ENCODE measurements around the gene MAP3K5.
A peak's percentile ranks its signal among the peaks of the same experiment; 100 is the strongest.
"Not testable (repeated sequence)": the region's sequence is repeated elsewhere in the genome, so short reads cannot be mapped to it uniquely, and the experiment has no call there.

MAP3K5 gene

GRCh38 chr6:136772685-136773472 is 19.4 kb downstream of the MAP3K5 start:
- DNase-seq (ENCODE audit: low read depth) = no peak

- no peak for DNase-seq (ENCODE audit: low read depth)
Measured at GRCh38 chr6:136771306-136771705, 21.0 kb downstream of the MAP3K5 start.

- DNase-seq (ENCODE audit: low read depth) = no peak
Measured at GRCh38 chr6:136769759-136770158, 22.5 kb downstream of the MAP3K5 start.

DNA sequence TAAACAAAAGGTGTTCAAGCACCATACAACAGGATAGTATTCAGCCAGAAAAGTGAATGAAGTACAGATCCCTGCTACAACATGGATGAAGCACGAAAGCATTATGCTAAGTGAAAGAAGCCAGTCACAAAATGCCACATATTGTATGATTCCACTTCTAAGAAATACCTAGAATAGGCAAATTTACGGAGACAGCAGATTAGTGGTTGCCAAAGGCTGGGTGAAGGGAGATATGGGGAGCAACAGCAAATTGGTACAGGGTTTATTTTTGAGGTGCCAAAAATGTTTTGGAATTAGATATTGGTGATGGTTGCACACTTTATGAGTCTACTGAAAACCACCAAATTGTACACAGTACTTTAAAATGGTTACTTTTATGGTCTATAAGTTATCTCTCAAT is 23.2 kb downstream of the MAP3K5 start:
- DNase-seq (ENCODE audit: low read depth) = no peak

- DNase-seq (ENCODE audit: low read depth) = no peak
Measured at GRCh38 chr6:136767570-136768309, 24.5 kb downstream of the MAP3K5 start.

- DNase-seq (ENCODE audit: low read depth) = no peak
Measured at GRCh38 chr6:136767103-136767502, 25.2 kb downstream of the MAP3K5 start.

DNA sequence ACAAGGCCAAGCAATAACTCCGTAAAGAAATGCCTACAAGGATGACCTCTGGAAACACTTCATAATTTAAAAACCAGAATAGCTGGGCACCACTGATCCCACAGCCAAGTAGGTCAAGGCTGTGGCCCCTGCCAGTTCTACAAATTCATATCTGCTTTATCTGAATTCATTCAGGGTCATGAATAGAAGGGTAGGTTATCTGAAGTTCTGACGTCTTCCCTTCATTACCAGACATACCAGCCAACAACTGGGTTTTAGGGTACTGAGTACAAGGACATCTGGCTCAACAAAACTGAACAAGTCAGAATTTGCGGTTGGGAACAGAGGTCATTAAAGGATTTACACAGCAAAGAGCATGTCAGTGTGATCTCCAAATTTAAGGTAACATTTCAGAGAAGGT is 26.0 kb downstream of the MAP3K5 start:
- no peak for DNase-seq (ENCODE audit: low read depth)

- no peak for DNase-seq (ENCODE audit: low read depth)
Measured at GRCh38 chr6:136764517-136764993, 27.7 kb downstream of the MAP3K5 start.

DNA sequence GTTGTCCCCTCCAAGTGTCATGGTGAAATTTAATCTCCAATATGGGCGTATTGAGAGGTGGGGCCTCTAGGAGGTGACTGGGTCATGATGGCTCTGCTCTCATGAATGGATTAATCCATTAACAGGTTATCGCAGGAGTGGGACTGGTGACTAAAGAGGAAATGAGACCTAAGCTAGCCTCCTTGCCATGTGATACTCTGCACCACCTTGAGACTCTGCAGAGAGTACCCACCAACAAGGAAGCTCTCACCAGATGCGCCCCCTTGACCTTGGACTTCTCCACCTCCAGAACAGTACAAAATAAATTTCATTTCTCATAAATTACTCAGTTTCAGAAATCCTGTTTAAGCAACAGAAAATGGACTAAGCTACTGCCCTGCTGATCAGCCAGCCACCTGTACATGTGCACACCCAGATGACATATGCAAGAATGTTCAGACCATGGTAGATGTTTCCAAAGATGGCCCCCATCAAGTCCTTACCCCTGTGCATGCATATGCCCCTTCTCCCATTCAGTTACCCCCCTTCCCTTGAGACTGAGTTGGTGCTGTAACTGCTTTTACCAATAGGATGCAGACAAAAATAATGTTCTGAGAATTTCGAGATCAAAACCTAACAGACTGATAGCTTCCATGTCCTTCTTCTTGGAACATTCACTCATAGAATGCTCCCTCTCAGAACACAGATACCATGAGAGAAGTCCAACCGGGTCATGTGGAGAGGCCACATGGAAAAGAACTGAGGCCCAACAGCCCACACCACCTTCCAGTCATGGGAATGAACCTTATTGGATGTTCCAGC is 28.4 kb downstream of the MAP3K5 start:
- no peak for DNase-seq (ENCODE audit: low read depth)

GRCh38 chr6:136763255-136763654 is 29.0 kb downstream of the MAP3K5 start:
- no peak for DNase-seq (ENCODE audit: low read depth)

- no peak for DNase-seq (ENCODE audit: low read depth)
Measured at GRCh38 chr6:136762022-136762975, 30.0 kb downstream of the MAP3K5 start.

DNA sequence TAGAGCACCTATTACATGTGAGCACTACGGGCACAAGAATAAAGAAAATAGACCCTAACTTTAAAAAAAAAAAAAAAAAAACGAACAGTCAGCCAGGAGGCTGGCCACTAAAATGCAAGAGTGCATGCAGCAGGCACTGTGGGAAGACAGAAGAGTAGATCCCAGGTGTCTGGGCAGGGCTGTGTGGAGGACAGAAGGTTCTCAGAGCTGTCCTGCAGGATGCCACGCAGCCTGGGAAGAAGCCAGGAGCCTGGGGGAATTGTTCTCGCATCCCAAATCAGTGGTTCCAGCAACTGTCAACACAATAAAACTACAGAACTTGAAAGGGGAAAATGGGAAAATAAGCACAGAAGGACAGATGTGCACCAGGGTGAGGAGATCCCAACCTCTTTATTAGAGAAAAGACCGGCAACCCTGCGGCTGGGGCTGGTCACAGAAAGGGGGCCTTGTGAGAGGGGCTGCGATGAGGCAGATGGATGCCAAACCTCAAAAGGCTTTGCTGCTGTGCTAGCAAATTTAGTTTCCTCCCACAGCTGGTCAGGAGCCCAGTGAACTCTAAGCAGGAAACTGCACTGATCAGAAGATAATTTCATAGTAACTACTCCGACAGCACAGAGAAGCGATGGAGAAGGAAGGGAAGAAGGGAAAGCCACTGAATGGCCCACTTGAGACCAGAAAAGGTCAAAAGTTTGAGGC is 30.9 kb downstream of the MAP3K5 start:
- DNase-seq (ENCODE audit: low read depth) = no peak

DNA sequence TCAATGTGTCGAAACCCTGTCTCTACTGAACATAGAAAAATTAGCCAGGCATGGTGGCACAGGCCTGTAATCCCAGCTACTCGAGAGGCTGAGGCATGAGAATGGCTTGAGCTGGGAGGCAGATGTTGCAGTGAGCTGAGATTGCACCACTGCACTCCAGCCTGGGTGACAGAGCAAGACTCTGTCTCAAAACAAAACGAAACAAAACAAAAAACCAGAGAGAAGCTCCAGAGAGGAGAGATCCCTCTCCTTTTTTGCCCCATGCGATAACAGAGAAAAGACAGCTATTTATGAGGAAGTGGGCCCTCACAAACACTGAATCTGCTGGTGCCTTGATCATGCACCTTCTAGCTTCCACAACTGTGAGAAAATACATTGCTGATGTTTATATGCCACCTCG is 31.5 kb downstream of the MAP3K5 start:
- DNase-seq (ENCODE audit: low read depth) = not testable (repeated sequence)

GRCh38 chr6:136757150-136757549 is 35.1 kb downstream of the MAP3K5 start:
- peak; percentile 57 for DNase-seq (ENCODE audit: low read depth)

GRCh38 chr6:136754820-136755219 is 37.5 kb downstream of the MAP3K5 start:
- DNase-seq (ENCODE audit: low read depth) = no peak

DNA sequence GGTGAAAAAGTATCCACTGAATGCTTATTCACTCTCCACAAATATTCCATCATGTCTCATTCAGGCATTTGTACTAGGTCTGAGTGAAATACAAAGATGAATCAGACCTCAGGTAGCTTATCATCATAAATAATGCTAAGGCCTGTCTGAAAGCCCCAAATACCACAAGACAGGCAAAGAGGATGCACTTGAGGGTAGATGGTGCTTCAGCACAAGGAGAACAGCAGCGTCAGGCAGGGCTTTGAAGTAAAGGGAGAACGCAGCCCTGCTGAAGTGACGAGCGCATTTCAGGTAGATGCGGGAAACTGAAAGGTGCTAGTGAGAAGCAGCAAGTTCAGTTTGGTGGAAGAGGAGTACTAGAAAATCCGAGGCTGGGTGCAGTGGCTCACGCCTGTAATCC is 38.7 kb downstream of the MAP3K5 start:
- no peak for DNase-seq (ENCODE audit: low read depth)

- DNase-seq (ENCODE audit: low read depth) = no peak
Measured at GRCh38 chr6:136752554-136752953, 39.7 kb downstream of the MAP3K5 start.

DNA sequence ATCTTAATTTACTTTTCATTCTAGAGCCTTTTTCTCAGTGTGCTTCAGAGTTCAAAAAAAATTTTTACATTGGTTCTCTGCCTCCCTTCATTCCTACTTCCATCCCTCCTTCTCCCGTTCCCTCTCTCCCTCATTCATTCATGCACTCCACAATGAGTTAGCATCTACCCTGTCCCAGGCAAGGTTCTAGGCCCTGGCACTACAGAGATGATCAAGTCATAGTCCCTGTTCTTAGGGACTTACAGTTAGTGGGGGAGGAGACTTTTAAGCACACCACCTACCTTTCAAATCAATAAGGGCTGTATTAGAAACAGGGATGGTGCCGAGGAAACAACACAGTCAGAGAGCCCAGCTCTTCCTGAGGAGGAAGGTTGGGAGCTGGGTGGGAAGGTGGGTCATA is 40.3 kb downstream of the MAP3K5 start:
- no peak for DNase-seq (ENCODE audit: low read depth)

- DNase-seq (ENCODE audit: low read depth) = no peak
Measured at GRCh38 chr6:136751522-136751956, 40.7 kb downstream of the MAP3K5 start.

DNA sequence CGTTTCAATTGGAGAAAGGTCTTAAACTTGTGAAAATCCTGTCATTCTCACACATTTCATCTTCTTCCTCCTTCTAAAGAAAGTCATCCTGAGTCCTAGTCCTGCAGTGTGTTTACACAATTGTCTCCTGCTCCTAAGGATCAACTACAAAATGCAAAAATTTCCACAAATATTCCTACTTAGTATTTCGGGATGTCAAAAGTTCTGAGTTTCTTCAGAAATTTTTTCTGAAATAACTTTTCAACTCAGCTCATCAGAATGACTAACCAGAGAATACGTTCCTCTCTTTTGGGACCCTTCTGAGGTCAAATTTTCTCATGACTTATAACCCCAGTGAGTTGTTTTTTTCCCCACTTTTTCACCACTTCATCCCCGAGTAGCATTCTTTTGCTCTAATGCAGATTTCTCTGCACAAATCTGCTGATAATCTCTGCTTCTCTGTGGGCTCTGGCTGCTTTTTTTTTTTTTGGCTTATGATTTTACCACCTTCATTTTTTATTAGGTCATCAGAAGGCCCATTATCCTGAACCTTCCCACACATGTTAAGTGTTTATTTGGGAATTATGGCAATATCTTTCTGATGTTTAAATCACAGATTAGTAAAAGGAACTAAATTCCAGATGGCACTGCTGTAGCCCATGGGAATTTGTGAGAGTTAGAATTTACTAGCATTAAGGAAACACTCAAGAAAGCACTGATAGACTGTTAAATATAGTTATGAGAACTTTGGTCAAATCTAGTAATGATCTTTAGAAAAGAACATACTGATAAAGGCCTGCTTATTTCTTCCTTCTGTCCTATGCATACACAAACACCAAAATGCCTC is 41.4 kb downstream of the MAP3K5 start:
- DNase-seq (ENCODE audit: low read depth) = no peak

All from stromal cell of bone marrow (primary cell).